Measurements from ENCODE around the gene TRIM29.

DNA sequence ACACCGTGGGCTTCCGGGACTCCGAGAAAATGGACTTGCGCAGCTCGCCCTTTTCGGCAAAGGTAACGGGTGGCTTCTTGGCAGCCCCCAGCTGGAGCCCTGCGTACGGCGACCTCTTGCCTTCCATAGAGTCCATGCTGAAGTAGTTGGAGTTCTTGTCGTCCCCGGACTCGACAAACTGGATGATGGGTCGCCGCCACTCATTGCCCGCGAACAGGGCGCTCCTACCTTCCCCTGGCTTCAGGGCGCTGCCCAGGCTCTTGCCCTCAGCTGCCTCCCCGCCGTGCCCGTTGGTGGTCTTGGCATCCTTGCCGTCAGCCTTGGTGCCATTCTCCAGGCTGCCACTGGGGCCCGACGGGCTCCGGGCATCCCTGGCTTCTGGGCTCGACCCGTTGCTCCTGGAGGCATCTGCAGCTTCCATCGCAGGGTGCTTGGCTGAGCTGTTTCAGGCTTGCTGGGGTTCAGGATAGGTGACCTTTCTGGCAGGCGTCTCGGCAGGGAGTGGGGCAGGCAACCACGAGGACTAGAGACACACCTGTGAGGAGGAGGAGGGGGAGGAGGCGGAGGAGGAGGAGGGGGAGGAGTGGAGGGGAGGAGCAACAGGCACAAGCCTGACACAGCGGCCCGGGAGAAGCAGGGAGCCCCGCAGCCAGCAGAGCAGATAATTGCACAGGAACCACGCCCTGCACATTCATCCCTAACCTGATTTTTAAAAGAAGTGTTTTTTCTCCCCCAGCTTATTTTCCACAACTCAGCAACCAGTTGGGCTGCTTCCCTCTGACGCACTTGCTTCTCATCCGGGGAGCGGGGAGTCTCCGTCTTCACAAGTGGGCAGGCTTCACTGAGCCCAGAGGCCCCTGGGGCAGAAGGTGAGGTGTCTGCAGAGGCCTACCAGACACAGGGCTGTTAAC lies at the start of gene TRIM29:
- TF ChIP-seq POLR2A (IDR thresholded peaks at IDR 0.05), result no peak
- TF ChIP-seq, protein P1, sequence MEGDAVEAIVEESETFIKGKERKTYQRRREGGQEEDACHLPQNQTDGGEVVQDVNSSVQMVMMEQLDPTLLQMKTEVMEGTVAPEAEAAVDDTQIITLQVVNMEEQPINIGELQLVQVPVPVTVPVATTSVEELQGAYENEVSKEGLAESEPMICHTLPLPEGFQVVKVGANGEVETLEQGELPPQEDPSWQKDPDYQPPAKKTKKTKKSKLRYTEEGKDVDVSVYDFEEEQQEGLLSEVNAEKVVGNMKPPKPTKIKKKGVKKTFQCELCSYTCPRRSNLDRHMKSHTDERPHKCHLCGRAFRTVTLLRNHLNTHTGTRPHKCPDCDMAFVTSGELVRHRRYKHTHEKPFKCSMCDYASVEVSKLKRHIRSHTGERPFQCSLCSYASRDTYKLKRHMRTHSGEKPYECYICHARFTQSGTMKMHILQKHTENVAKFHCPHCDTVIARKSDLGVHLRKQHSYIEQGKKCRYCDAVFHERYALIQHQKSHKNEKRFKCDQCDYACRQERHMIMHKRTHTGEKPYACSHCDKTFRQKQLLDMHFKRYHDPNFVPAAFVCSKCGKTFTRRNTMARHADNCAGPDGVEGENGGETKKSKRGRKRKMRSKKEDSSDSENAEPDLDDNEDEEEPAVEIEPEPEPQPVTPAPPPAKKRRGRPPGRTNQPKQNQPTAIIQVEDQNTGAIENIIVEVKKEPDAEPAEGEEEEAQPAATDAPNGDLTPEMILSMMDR (IDR thresholded peaks at IDR 0.05), result no peak
